ENCODE results near the gene WBP1.
"Not testable (repeated sequence)": the region's sequence is repeated elsewhere in the genome, so short reads cannot be mapped to it uniquely, and the experiment has no call there.

DNA sequence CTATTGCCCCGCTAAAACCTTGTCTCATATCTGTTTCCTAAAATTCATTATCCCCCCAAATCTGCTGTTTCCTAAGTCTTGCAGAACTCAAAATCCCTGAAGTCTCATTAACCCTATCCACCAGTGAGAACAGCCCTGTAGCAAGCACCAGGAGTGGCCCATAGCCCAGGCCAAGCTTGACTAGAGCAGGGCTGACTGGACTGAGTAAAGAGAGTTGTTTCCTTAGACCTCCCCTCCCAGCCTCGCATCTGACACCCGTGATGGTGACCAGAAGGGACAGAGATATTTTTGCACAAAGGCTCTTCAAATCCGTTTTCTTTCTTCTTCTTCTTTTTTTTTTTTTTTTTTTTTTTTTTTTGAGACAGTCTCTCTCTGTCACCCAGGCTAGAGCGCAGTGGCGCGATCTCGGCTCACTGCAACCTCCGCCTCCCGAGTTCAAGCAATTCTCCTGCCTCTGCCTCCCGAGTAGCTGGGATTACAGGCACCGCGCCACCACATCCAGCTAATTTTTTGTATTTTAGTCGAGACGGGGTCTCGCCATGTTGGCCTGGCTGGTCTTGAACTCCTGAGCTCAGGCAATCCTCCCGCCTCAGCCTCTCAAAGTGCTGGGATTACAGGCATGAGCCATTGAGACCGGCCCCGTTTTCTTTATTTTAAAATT lies 37.7 kb upstream of the WBP1 start:
- TF ChIP-seq, protein P1, sequence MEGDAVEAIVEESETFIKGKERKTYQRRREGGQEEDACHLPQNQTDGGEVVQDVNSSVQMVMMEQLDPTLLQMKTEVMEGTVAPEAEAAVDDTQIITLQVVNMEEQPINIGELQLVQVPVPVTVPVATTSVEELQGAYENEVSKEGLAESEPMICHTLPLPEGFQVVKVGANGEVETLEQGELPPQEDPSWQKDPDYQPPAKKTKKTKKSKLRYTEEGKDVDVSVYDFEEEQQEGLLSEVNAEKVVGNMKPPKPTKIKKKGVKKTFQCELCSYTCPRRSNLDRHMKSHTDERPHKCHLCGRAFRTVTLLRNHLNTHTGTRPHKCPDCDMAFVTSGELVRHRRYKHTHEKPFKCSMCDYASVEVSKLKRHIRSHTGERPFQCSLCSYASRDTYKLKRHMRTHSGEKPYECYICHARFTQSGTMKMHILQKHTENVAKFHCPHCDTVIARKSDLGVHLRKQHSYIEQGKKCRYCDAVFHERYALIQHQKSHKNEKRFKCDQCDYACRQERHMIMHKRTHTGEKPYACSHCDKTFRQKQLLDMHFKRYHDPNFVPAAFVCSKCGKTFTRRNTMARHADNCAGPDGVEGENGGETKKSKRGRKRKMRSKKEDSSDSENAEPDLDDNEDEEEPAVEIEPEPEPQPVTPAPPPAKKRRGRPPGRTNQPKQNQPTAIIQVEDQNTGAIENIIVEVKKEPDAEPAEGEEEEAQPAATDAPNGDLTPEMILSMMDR (IDR thresholded peaks at IDR 0.05; ENCODE audit: extremely low read depth in 1 of 2, insufficient read depth in 1 of 2, low read depth in 1 of 2, low read length in 2 of 2): not testable (repeated sequence)
- TF ChIP-seq POLR2AphosphoS5 (IDR thresholded peaks at IDR 0.05; ENCODE audit: insufficient read depth, low read depth, low read length); EZH2 (IDR thresholded peaks at IDR 0.05; ENCODE audit: borderline replicate concordance, low read depth, low read length, severe bottlenecking); POLR2A (IDR thresholded peaks at IDR 0.05; ENCODE audit: low read depth, low read length); JUN (IDR thresholded peaks at IDR 0.05; ENCODE audit: borderline replicate concordance, insufficient read depth, insufficient read length, low read depth); GATA2 (IDR thresholded peaks at IDR 0.05; ENCODE audit: insufficient read depth, insufficient read length, low read depth, low read length): not testable (repeated sequence)
- TF ChIP-seq, protein P2, sequence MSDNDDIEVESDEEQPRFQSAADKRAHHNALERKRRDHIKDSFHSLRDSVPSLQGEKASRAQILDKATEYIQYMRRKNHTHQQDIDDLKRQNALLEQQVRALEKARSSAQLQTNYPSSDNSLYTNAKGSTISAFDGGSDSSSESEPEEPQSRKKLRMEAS (IDR thresholded peaks at IDR 0.05; ENCODE audit: insufficient read depth, insufficient read length): not testable (repeated sequence)

All from endothelial cell of umbilical vein (primary cell).